Erythroblast (primary cell): Measurements from ENCODE around the gene THSD4.

Experiments
- GATA1 ChIP-seq: IDR thresholded peaks from 2 replicates; pipeline ENCODE4 v1.6.1; 2011; ENCODE audit warnings: low read depth, mild to moderate bottlenecking, control low read depth, low read length, moderate library complexity
- POLR2A ChIP-seq: IDR thresholded peaks from 2 replicates; pipeline ENCODE4 v1.6.1; 2011; ENCODE audit warnings: mild to moderate bottlenecking, low read length

GRCh38 chr15:71788646-71789579, 673.6 kb downstream of the THSD4 start:
- TF ChIP-seq POLR2A = no peak
- no peak for TF ChIP-seq GATA1
